OCI-M1 (cell line): ENCODE data around the gene TP53BP2.

Source experiments
- DNase-seq: peaks from one replicate; lab custom pipeline; 2025; lab: John Stamatoyannopoulos, UW

Gene TP53BP2

GRCh38 chr1:223765036-223765718 lies 80.6 kb downstream of the TP53BP2 start:
- no peak for DNase-seq

- DNase-seq = no peak
These were observed 81.9 kb downstream of the TP53BP2 start for GRCh38 chr1:223763881-223764280.

DNA sequence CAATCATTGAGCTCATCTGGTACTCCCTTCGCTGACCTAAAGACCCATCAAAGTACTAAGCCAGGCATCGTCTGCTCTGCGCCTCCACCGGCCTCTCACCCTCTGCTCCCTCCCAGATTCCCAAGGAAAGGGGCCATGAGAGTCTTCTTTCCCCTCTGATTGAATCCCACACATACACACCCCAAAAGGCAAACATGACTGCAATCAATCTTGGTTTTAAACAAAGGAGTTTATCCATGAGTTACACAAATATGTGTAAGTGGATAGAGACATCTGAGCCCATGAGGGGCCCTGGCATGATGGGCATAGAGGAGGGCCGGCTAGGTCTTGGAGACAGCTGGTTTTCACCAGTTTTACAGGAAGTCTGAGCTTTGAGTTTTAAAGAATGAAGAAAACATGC lies 82.5 kb downstream of the TP53BP2 start:
- no peak for DNase-seq

DNA sequence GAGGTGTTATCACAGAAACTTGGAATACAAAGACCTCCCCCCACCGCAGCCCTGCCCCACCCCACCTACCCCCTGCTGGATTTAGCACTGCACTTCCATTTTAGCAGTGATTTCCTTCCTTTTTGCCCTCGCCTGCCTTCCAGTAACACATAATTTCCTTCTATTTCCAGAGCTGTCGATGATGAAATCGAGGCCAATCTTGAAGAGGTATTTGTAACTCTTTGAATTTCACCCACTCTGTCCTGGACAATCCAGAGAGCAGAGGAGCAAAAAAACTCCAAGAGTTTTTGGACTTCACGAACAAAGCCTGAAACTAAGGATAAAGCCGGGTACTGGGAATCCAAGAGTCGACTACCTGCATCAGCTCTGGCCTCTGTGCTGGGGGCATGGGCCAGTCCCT lies 84.3 kb downstream of the TP53BP2 start:
- no peak for DNase-seq

DNA sequence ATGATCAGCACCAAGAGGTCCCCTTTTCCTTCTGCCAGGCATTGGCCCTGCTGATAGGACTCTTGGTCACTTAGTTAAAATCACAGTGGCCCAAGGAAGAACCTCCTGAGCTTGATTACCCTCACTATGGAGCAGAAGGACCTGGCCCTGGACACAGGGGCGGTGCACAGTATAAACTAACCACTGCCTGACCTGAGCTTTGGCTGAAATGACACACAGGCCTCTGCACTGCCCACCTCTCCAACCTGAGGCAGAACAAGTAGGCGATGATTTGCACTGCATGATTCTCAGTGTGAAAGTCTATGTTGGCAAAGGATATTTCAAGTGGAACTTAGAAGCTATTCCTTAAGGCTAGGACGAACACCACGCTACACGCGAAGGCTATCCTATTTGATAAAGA lies 84.9 kb downstream of the TP53BP2 start:
- no peak for DNase-seq

GRCh38 chr1:223759273-223759672 lies 86.5 kb downstream of the TP53BP2 start:
- DNase-seq = no peak

GRCh38 chr1:223758734-223759133 lies 87.0 kb downstream of the TP53BP2 start:
- no peak for DNase-seq

GRCh38 chr1:223756806-223757700 lies 88.7 kb downstream of the TP53BP2 start:
- DNase-seq = no peak

- no peak for DNase-seq
These were observed 89.6 kb downstream of the TP53BP2 start for GRCh38 chr1:223755992-223756775.

DNA sequence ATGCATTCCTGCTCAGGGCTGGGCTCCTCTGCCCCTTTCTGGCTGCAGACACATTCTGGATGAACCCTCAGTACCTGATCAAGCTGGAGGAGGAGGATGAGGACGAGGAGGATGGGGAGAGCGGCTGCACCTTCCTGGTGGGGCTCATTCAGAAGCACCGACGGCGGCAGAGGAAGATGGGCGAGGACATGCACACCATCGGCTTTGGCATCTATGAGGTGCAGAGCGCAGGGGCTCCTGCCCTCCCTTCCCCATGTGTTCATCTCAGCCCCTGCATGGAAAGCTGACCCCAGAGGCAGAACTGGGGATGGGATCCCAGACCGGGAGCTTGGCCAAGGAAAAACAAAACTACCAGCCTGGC lies 90.3 kb downstream of the TP53BP2 start:
- no peak for DNase-seq

DNA sequence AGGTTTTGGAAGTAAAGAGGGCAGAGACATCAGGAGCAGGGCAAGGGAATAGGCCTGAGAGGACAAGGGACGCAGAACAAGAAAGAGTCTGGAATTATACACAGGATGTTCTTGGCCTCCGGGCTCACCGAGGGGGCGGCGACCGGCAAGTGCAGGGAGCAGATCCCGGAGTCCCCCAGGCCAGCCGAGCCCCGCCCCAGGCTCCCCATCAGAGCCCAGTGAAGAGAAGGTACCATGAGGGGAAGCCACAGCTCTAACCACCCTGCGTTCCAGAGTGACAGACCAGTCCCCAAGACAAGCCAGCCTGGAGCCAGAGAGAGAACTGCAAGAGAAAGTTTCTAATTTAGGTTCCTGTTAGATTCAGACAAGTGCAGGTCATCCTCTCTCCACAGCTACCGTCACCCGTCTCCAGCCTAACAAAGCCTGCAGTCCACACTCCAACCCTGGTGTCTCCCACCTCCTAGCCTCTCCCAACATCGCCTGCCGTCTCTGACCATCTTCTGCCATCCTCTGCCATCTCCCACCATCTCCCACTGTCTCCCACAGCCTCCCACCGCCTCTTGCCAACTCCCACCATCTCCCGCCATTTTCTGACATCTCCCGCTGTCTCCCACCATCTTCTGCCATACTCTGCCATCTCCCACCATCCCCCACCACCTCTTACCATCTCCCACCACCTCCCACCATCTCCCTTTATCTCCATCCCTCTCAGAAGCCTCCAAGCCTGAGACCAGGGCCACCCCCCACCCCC lies 90.9 kb downstream of the TP53BP2 start:
- no peak for DNase-seq

- no peak for DNase-seq
These were observed 92.8 kb downstream of the TP53BP2 start for GRCh38 chr1:223752721-223753515.

DNA sequence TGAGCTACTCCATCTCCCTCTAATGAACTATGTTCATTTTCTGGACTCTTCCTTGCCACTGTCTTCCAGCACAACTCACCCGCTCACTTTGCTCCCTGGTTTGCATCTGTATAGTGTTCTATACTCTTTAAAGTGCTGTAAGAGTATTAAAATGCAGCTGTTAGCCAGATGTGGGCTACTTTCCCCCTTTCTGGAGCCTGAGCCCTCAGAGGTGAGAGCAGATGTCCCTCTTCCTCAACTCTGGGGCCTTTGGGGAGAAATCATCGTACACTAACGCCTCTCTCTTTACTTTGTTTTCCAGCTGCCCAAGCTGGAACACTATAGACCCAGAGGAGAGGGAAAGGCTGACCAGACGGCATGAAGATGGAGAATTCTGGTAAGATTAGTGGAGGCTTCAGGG lies 94.1 kb downstream of the TP53BP2 start:
- no peak for DNase-seq

DNA sequence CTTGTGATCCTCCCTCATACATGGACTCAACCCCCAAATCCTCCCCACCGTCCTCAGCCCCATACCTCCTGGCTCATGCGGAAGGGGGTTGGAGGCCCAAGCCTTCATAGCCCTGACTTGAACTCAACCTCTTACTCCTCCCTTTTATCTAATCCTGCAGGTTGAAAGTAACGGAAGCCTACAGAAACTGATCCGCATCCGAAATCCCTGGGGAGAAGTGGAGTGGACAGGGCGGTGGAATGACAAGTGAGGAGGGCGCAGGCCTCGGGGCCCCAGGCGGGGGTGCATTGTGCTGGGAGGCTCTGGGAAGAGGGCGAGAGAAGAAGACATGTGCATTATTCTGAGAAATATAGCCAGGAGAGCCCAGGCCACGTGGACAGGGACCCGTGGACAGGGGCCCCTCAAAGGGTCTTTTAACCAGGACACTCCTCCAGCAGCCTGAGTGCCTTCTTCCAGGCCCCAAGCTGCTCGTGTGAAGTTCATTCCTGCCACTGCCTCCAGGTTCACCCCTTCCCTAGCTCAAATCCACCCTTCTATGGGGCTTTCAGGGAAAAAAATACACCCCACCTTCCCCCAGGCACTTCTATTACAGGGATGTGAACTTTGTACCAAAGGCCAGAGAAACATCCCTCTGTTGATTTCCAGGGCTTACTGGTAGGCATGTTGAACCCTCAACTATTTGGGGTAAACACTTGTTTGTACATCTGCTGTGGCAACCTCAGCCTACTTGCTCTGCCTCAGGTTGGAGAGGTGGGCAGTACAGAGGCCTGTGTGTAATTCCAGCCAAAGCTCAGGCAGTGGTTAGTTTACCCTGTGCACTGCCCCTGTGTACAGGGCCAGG lies 94.8 kb downstream of the TP53BP2 start:
- no peak for DNase-seq

DNA sequence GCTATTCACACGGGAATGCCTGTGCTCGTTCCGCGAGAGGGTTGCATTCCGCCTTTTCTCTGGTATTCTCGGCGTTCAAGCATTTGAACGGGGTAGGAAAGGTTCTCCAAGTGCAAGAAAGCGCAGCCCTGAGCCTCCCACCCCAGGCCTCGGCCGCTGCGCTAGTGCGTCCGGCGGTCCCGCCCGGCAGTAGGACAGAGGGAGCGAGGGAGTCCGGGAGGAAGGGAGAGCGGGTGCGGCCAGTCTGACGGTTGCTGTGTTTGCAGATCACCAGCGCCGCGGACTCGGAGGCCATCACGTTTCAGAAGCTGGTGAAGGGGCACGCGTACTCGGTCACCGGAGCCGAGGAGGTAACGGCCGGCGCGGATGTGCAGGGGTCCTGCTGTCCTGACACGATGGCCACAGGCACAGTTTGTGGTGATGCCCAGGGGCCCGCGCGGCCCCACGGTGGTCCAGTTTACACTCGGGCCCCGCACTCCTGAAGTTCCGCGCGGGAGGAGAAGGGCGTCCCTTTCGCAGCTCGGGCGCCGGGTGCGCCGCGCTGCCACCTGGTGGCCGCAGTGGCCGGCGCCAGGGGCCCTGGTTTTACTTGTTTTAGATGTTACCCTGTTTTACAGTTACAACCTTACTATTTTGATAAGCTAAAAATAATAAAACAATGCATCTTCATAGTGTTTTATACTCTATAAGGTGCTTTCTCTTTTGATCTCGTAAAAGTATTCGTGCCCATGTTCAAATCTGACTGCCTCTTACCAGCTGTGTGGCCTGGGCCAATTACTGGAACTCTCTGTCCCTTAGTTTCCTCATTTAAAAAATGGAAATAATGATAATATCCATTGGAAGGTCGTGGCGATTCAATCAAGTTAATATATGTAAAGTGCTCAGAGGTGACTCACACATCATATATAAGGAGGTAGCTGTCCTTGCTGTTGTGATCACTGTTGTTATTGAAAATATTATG lies 96.7 kb downstream of the TP53BP2 start:
- DNase-seq = peak; percentile 83

DNA sequence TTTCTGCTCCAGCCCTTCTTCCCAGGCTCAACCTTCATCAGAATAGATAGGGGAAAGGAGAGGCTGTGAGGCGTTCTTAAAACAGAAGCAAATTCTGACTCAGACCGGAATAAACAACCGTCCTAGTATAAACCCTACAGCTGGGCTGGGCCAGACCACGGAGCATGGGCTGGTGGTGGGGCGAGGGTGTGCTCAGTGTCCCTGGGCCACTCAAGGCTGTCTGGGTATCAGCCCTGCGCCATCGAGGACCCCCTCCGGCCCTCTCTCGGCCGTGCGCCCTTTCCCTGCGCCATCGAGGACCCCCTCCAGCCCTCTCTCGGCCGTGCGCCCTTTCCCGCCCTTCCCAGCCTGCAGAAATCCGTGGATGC lies 97.4 kb downstream of the TP53BP2 start:
- DNase-seq = no peak

- no peak for DNase-seq
These were observed 97.9 kb downstream of the TP53BP2 start for GRCh38 chr1:223747838-223748335.

GRCh38 chr1:223745731-223746130 lies 100.0 kb downstream of the TP53BP2 start:
- DNase-seq = no peak
